UCSD-AML1 (cell line): Measurements from ENCODE around the gene FHDC1.

Experiments used
- DNase-seq: peaks from one replicate; lab custom pipeline; 2025; ENCODE audit not compliant: unreplicated experiment; lab: John Stamatoyannopoulos, UW

Gene FHDC1

GRCh38 chr4:152956650-152957436, 20.7 kb downstream of the FHDC1 start:
- DNase-seq: no peak

GRCh38 chr4:152957437-152958171, 21.5 kb downstream of the FHDC1 start:
- DNase-seq: no peak

- no peak for DNase-seq
Observed at GRCh38 chr4:152959080-152959479, 23.0 kb downstream of the FHDC1 start.

- no peak for DNase-seq
Observed at GRCh38 chr4:152960082-152960481, 24.0 kb downstream of the FHDC1 start.

GRCh38 chr4:152961014-152961772, 25.1 kb downstream of the FHDC1 start:
- DNase-seq: no peak

GRCh38 chr4:152961773-152962115, 25.6 kb downstream of the FHDC1 start:
- DNase-seq: no peak

- DNase-seq: no peak
Observed at GRCh38 chr4:152962150-152962549, 26.0 kb downstream of the FHDC1 start.

- no peak for DNase-seq
Observed at GRCh38 chr4:152964335-152964734, 28.2 kb downstream of the FHDC1 start.

- DNase-seq: no peak
Observed at GRCh38 chr4:152965611-152966010, 29.5 kb downstream of the FHDC1 start.

- DNase-seq: no peak
Observed at GRCh38 chr4:152967907-152968306, 31.8 kb downstream of the FHDC1 start.

GRCh38 chr4:152968806-152969394, 32.8 kb downstream of the FHDC1 start:
- DNase-seq: no peak

- no peak for DNase-seq
Observed at GRCh38 chr4:152970102-152970820, 34.1 kb downstream of the FHDC1 start.

GRCh38 chr4:152971053-152971452, 34.9 kb downstream of the FHDC1 start:
- no peak for DNase-seq

GRCh38 chr4:152972821-152973628, 36.9 kb downstream of the FHDC1 start:
- DNase-seq: no peak

GRCh38 chr4:152973629-152974467, 37.7 kb downstream of the FHDC1 start:
- no peak for DNase-seq

- no peak for DNase-seq
Observed at GRCh38 chr4:152974468-152975379, 38.6 kb downstream of the FHDC1 start.

- no peak for DNase-seq
Observed at GRCh38 chr4:152975380-152976211, 39.5 kb downstream of the FHDC1 start.
